HG02938 (cell line): ENCODE measurements around the gene RPS2.
"Not testable (repeated sequence)": the region's sequence is repeated elsewhere in the genome, so short reads cannot be mapped to it uniquely, and the experiment has no call there.

Experiments used
- ATAC-seq: cut with Tn5 transposase; IDR thresholded peaks from one replicate; pipeline ENCODE4 v1.9.1; 2021; ENCODE audit warnings: mild to moderate bottlenecking, moderate library complexity; ENCODE audit not compliant: unreplicated experiment

Gene RPS2

DNA sequence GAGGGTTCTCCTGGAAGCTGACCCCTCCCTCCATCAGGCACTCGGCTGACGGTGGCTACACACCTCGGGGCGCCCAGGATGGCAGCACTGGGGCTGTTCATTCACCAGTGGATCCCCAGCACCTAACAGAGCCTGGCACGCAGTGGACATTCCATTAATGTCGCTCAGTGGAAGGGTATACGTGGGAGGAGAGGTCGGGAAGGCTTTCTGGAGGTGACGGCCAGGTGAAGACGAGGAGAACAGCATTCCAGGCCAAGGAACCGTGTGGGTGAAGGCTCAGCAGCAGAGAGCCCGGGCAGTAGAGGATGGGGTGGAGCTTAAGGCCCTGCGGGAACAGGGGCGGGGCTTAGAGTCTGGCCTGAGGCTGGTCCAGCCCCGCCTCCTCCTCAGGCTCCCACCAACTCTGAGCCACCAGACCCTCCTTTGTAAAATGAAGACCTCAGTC lies 43.9 kb downstream of the RPS2 start:
- no peak for ATAC-seq

- not testable (repeated sequence) for ATAC-seq
Measured at GRCh38 chr16:1920122-1920521, 44.5 kb downstream of the RPS2 start.

- no peak for ATAC-seq
Measured at GRCh38 chr16:1919327-1919998, 45.2 kb downstream of the RPS2 start.

GRCh38 chr16:1918351-1919326 lies 46.0 kb downstream of the RPS2 start, which contains the start of gene HS3ST6:
TSS of gene HS3ST6 (minus strand) at chr16:1918415. CDS start at chr16:1918323, 92 bp downstream.
- no peak for ATAC-seq

- ATAC-seq: no peak
Measured at GRCh38 chr16:1917665-1918350, 46.8 kb downstream of the RPS2 start.

DNA sequence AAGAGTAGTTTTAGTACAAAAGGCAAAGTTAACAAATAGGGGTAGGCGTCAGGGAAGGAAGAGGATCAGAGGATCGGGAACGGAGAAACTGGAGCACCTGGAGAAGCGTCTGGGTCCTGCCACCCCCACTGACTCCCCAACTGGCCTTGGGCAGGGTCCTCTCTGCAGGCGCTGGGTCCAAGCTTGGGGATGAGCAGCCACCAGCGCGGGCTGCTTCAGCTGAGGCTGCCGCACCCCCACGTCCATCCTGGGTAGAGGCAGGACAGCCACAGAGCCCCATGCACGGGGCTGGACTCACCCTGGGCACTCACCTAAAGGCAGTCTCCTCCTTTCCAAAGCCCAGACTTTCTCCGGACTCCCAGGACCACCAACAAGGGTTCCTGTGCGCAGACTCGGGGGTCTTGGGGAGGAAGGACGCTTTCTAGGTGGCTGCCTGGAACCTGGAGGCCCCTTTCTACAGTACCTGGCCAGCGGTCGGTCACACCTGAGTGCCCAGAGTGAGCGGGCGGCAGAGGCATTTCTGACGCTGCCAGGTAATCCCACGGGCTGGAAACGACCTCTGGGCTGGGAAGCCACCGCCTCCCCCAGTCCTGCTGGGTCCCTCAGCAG lies 47.5 kb downstream of the RPS2 start:
- no peak for ATAC-seq

GRCh38 chr16:1916640-1916990 lies 48.0 kb downstream of the RPS2 start:
- no peak for ATAC-seq

GRCh38 chr16:1915732-1916639 lies 48.6 kb downstream of the RPS2 start:
- no peak for ATAC-seq

GRCh38 chr16:1914988-1915387 lies 49.6 kb downstream of the RPS2 start:
- ATAC-seq: no peak

DNA sequence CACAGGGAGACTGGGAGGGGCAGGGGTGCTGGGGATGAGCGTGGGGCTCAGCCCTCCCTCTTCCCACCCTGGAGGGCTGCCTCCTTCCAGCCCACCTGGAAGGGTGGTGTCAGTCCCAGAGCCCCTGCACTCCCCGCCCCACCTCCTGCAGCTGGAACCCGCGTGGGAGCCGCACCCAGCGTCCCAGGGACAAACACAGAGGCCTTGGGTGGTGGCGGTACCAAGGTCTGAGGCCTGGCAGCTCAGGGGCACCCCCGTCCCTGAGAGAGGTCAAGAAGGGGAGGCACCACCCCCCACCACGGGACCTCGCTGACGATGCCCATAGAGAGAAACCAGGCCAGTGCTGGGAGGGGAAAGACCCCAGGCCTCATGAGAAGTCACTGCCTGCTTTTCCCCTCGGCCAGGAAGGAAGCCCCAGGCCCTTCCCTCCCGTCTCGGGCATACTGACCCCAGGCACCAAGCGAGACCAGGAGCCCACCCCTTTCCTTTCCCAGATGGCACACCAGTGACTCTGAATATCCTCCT lies 50.5 kb downstream of the RPS2 start:
- no peak for ATAC-seq

GRCh38 chr16:1913327-1914083 lies 51.1 kb downstream of the RPS2 start:
- ATAC-seq: no peak

DNA sequence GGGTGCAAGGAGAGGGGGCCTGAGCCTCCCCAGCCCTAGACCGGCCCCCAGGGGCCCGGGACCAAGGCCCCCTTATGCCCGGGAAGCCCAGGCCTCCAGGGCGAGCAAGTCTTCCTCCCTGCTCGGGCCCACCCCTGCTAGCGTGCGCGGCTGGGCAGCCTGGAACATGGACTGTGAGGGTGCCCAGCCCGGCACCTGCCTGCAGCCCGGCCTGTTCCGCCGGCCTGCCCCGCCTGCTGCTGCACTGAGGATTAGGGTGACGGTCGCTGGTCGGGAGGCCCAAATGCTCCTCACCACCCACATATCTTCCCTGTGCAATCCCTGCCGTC lies 52.4 kb downstream of the RPS2 start:
- ATAC-seq: no peak
